ENCODE results near the gene ISLR.

Gene ISLR

GRCh38 chr15:74197176-74197965 is 23.9 kb downstream of the ISLR start:
- DNase-seq: no peak

DNA sequence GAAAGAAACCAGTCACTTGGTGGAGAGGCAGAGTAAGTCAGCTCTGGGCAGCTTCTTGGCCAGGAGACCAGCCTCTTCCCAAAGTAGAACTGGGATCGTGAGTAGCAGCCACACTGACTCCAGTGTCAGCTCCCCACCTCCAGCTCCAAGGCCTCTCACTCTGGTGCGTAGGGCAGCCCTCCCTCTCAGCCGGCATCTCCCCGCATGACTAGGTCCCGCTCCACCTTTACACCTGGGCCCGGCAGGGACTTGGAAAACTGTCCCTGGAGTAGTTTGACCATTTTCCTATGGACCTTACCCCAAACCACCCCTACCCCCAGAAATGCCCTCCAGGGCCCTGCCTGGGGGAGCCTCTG is 25.8 kb downstream of the ISLR start:
- DNase-seq: no peak

DNA sequence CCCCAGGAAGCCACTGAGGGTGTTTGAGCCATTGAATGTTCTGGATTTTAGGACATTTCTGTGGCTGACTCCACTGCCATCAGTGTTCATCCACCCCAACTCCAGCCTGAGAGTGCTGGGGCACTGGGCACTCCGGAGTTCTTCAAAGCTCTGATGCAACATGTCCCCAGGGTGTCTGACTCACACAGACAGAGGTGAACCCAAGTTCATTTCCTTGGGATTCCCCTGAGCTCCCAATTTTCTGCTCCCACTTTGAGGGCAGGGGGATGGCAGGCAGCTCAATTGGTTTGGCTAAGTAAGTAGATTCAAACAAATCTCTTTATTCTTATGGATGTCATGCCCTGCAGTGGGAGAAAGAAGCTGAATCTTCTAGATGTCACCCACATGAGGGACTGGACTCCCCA is 26.9 kb downstream of the ISLR start:
- DNase-seq: peak; percentile 88

GRCh38 chr15:74200871-74201419 is 27.4 kb downstream of the ISLR start:
- no peak for DNase-seq

- DNase-seq: no peak
These were observed 28.4 kb downstream of the ISLR start for GRCh38 chr15:74201710-74202420.

DNA sequence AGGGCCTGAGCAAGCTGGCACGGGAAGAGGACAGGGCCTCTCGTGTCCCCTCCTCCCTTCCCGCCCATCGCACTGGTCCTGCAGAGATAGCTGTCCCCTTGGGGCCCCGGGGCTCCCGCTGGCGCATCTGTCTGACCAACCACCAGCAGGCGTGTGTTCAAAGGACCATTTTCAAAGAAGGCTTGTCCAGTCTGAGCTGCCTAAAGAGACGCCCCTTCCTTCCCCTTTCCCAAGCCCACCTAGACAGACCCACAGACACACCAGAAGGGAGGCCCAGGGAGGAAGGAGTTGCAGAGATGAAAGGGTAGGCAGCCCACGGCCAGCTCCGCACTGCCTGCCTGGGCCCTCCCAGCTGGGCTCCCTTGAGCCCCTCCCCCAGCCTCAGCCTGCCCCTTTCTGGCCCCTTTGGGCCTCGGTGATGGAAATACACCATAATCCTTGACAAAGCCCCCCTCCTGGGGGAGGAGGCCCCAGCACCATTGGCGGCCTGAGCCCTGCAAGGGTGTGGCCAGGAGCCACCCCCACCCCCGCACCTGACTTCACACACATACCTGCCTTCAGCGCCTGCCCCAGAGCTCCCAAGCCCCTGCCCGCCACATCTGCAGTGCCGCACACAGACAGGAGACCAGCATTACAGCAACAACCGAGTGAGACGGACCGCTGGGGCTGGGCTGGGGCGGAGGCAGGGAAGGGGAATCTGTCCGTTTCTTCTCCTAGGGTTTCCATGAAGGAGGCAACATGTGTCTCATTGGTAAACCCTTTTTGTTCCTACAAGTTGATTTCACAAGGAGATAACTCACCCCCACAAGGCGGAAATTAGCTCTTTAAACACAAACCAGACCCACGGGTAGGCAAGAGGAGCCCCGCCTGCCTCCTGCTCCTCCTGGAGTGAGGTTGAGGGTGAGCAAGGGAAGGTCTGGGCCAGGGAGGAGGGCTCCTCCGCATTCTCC is 29.2 kb downstream of the ISLR start, which contains the start of gene STRA6:
TSS of gene STRA6 (minus strand) at position 336 of the 950 bp plus-strand sequence. CDS start 520 bp downstream, outside the sequence.
- no peak for DNase-seq

GRCh38 chr15:74203914-74204431 is 30.5 kb downstream of the ISLR start:
- DNase-seq: peak; percentile 42

- DNase-seq: no peak
These were observed 32.1 kb downstream of the ISLR start for GRCh38 chr15:74205582-74205947.

DNA sequence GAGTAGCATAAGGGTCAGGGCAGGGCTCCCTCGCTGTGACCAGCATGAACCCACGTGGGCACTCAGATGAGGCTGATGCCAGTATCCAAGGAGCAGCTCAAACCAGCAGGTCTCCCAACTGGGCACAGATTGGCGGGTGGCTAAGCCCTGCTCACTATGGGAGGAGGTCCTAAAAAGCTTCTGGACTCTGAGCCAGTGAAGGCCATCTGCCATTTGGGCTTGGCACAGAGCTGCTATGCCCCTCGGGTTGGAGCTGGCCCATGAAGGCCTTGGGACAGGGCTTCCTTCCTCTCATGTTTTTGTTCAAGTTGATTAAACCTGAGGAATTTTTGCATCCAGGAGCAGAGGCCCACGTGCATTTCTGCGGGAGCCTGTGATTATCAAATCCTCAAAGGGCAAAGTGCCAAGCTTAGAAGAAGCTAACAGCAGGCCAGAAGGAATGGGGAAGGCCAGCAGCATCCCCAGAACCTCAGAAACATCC is 33.3 kb downstream of the ISLR start:
- DNase-seq: peak; percentile 24

- no peak for DNase-seq
These were observed 34.3 kb downstream of the ISLR start for GRCh38 chr15:74207652-74208440.

GRCh38 chr15:74208496-74208895 is 35.0 kb downstream of the ISLR start:
- no peak for DNase-seq

DNA sequence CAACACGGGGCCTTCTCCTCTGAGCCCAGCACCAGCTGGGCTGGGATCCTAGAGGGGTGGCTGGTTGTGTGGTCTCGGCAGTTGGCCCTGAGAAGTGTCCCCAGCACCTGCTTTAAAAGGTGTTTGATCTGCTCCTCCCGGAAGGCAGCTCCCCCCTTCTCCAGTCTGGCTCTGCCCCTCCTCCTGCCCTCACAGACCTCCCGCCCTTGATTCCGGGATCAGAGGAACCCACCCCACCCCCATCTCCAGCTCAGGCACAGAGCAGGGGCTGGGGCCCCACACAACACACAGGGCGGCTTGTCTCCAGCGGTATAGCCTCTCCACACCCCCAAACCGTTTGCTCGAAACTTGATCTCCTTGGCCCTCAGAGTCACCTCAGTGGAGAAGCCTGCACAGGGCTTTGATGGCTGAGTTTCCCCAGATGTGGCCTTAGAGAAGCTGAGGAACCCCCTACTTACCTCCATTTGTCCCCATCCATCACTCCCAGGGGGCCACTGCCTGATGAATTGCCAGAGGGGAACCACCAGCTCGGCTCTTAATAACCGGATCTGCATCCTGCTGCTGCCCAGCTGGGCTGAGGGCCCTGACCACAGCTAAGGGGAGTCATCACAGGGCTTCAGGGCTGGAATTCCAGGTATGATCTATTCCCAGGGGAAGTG is 35.5 kb downstream of the ISLR start:
- DNase-seq: no peak

GRCh38 chr15:74209560-74209958 is 36.0 kb downstream of the ISLR start:
- no peak for DNase-seq

DNA sequence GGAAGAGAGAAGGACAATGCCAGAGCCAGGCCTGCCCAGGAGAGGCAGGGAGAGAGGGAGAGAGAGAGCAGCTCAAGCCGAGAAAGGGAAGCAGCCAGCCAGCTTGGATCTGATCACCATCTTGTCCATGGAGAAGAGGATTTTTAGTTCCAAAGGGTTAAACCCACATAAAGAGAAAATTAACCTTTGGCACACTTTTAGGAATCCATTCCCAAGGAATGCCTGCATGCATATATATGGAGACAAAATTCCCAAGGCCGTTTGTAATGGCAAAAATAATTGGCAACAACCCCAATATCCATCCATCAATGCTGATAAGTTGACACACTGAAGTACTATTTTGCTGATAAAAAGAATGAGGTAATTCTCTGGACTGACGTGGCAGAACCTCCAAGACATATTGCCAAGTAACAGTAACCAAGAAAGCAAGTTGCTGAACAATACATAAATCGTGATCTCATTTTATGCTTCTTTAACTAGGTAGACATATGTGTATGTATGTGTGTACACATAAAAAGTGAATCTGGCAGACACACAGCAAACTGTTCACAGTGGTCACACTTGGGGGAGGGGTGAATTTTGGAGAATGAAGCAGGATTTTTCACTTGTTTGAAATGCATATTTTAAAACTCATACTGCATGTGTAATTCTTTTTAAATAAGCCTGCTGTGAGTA is 36.6 kb downstream of the ISLR start:
- no peak for DNase-seq

- DNase-seq: no peak
These were observed 37.2 kb downstream of the ISLR start for GRCh38 chr15:74210729-74211128.

- no peak for DNase-seq
These were observed 38.1 kb downstream of the ISLR start for GRCh38 chr15:74211656-74212055.

DNA sequence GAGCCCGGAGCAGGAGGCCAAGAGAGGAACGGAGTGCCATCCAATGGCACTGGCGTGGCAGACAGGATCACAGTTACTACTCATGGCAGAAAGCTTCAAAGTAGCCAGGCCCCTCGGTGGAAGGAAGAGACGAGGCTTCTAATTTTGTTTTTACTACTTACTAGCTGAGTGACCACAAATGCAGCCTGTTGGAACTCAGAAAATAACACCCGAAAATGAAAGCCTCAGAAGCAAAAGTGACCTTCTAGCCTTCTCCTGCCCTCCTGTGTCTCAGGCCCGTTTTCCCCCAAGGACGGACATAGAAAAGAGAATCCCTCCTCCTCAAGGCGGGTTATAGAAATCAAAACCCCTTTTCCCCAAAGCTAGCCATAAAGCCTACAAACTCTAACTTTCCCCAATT is 39.0 kb downstream of the ISLR start:
- DNase-seq: no peak

GRCh38 chr15:74213858-74214284 is 40.4 kb downstream of the ISLR start:
- no peak for DNase-seq

DNA sequence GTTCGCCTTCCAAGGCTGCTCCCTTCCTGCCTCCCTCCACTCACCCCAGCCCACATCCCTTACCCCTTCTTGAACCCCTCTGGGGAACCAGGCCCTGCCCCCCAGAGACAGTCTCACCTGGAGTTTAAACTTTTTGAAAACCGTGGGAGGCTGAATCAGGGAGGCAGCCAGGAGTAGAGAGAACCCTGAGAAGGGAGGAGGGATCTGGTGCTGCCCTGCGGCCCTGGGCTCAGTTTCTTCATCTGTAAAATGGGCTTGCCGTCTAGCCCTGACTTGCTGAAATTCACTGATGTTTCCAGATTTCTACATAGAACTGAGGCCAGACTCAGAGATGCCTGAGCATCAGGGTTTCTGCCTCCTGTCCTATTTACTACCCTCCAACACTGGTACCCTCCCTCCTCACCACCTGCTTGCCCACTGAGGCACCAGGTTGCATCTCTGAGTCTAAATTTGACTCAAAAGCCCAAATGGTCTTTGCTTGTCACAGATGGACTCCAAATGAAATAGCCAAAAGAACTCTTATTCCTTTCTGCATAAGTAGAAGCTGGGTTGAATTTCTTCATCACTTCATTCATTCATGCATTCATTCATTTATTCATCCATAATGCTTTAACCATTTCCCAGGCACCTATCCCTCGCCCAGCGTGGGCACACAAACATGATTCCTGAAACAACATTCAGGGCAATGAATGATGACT is 41.0 kb downstream of the ISLR start:
- no peak for DNase-seq

GRCh38 chr15:74215958-74216357 is 42.4 kb downstream of the ISLR start:
- DNase-seq: no peak
